Natural killer cell treated with Interleukin-12 subunit alpha and Interleukin-12 subunit beta and Interleukin-15 and Interleukin-18, amount 100 ng/mL, for 72 hours (primary cell): ENCODE measurements around the gene CTSV. TPM values are rescaled to one million over a fixed set of nuclear protein-coding genes. Genes with fewer than 3 reads are reported as not detected.
"Not testable (repeated sequence)": the region's sequence is repeated elsewhere in the genome, so short reads cannot be mapped to it uniquely, and the experiment has no call there.

Experiments
- ATAC-seq, 2 donors: fragments of 150-1000 bp; cut with Tn5 transposase in 1 of 2; sonication (Bioruptor Pico), chemical (Tn5 transposase) in 1 of 2; 2 replicates each; pipeline ENCODE4 v1.10.0; 2021
- DNase-seq: peaks from one replicate; pipeline ENCODE4 v3.0.0; 2022; ENCODE audit warnings: low spot score
- H3K27ac Mint-ChIP-seq, 2 donors: 1 replicate in 1 of 2; 2 replicates in 1 of 2; pipeline ENCODE4 v1.8.0; 2022; ENCODE audit warnings: mixed read lengths in 2 of 2, mild to moderate bottlenecking in 1 of 2, moderate library complexity in 1 of 2
- H3K27me3 Mint-ChIP-seq, 2 donors: 1 replicate in 1 of 2; 2 replicates in 1 of 2; pipeline ENCODE4 v1.8.0; 2022; ENCODE audit warnings: mixed read lengths in 2 of 2
- H3K36me3 Mint-ChIP-seq: one replicate; pipeline ENCODE4 v1.8.0; 2022; ENCODE audit warnings: mixed read lengths
- H3K4me1 Mint-ChIP-seq, 2 donors: 1 replicate in 1 of 2; 2 replicates in 1 of 2; pipeline ENCODE4 v1.8.0; 2022; ENCODE audit warnings: low read depth in 2 of 2, mixed read lengths in 2 of 2, mild to moderate bottlenecking in 1 of 2
- H3K4me3 Mint-ChIP-seq: one replicate; pipeline ENCODE4 v1.8.0; 2022; ENCODE audit warnings: mixed read lengths
- H3K9me3 Mint-ChIP-seq: 2 replicates; pipeline ENCODE4 v1.8.0; 2022; ENCODE audit warnings: mixed read lengths
- total RNA-seq, 2 donors: library from RNA; stranded (reverse); gene quantifications; one replicate each; pipeline ENCODE4 v1.2.3, GENCODE V29; 2022

The CTSV gene
- total RNA-seq, 2 donors from 2014 or later: 0.47 TPM; not detected in 1

DNA sequence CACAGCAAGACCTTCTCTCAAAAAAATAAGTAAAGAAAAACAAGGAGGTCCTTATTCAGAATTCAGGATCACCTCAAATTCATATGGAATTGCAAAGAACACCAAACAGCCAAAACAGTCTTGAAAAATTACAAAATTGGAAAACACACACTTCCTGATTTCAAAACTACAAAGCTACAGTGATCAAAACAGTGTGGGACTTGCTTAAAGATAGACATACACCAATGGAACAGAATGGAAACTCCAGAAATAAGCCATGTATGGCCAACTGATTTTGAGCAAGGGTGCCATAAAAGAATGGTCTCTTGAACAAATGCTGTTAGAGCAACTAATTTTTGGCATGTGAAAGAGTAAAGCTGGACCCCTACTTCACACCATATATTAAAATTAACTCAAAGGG lies 36.7 kb downstream of the CTSV start:
- H3K4me3 Mint-ChIP-seq, H3K27ac Mint-ChIP-seq, ATAC-seq, DNase-seq, H3K9me3 Mint-ChIP-seq, H3K27me3 Mint-ChIP-seq, H3K36me3 Mint-ChIP-seq: not testable (repeated sequence)
- H3K4me1 Mint-ChIP-seq: peaks cover 14 to 30% of the 10 kb centered on the region in 2 donors

DNA sequence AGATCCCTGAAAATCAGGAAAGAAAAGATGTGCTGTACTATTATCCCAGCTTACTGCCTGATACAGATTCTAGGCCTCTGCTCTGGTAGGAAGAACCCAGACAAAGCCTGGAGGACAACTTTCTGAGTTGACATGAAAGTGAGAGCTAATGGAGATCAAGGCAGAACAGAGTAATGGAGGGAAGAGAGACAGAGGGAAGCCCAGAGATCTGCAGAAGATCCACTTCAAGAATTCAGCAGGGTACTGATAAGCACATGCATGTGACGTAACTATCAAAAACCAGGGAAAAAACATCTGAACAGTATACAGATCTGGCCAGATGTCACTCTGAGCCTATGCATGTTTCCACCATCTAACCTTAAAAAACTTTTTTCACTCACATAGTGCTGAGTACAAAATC lies 37.6 kb downstream of the CTSV start:
- ATAC-seq: not testable (repeated sequence)
- peaks cover 14 to 30% of the 10 kb centered on the region in 2 donors for H3K4me1 Mint-ChIP-seq

GRCh38 chr9:97000139-97000787 lies 38.7 kb downstream of the CTSV start:
- not testable (repeated sequence) for DNase-seq, H3K27me3 Mint-ChIP-seq, H3K4me3 Mint-ChIP-seq, H3K36me3 Mint-ChIP-seq, ATAC-seq, H3K9me3 Mint-ChIP-seq
- Mint-ChIP-seq H3K27ac (peak overlapping the region in 1 of 2 donors; percentile 41), H3K4me1 (peaks cover 12 to 30% of the 10 kb centered on the region in 2 donors)

More for the DNA sequence above, 37.6 kb downstream of the CTSV start:
- DNase-seq, H3K4me3 Mint-ChIP-seq, H3K27me3 Mint-ChIP-seq, H3K36me3 Mint-ChIP-seq, H3K27ac Mint-ChIP-seq, H3K9me3 Mint-ChIP-seq: not testable (repeated sequence)

- H3K36me3 Mint-ChIP-seq, H3K27me3 Mint-ChIP-seq, H3K9me3 Mint-ChIP-seq, DNase-seq, H3K4me3 Mint-ChIP-seq, H3K27ac Mint-ChIP-seq, ATAC-seq: not testable (repeated sequence)
- peaks cover 12 to 30% of the 10 kb centered on the region in 2 donors for H3K4me1 Mint-ChIP-seq
Measured at GRCh38 chr9:96999733-97000132, 39.2 kb downstream of the CTSV start.

DNA sequence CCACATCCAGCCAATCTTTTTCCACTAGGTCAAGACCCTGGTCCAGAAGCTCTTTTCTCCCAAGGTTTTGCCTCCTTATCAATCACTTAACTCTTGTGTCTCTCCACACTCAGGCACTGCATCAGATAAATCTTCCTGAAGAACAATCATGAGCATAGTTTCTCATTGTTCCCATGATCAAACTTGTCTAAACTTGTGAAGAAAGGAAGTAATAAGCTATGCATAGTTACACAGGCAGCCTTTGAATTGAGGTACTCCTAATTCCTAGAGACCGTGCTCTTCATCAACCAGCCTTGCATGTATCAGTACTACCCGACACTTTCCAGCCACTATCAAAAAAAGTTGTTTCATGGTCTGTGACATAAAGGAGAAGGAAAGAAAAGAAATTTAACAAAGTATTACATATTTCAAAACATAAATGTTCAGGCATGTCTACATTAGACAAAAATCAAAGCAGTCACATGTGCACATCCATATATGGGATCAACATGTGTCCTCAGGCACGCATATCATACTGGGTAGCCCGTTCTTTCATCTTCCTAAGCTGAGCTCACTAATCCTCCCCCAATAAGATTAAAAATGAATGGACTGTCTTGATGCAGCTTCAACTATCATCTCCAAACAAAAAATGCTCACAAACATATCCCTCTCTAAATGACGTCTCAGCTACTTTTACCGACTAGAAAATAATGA lies 41.8 kb downstream of the CTSV start:
- H3K9me3 Mint-ChIP-seq, H3K36me3 Mint-ChIP-seq, ATAC-seq, DNase-seq, H3K27ac Mint-ChIP-seq, H3K27me3 Mint-ChIP-seq, H3K4me3 Mint-ChIP-seq: not testable (repeated sequence)
- peaks cover 14 to 24% of the 10 kb centered on the region in 2 donors for H3K4me1 Mint-ChIP-seq

DNA sequence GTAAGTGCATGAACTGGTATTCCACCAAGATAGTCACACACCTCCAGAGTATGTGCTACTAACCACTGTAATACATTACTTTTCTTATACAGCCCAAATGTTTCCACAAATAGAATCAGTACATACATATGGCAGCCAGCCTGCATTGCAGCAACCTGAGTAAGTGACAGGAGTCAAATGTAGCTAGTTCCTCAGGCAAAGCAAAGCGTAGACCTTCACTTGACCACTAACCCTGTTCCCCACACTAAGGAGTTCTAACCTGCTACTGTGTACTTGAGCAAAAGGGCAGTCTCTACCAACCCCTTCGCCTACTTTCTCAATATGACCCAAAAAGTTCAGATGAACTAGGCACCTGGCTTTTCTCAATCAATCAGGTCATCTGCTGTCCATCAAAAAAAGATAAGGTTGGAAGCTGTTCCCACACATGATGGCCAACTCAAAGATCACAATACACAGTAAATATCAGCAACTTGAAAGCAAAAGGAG lies 44.4 kb downstream of the CTSV start:
- not testable (repeated sequence) for ATAC-seq

GRCh38 chr9:96992303-96992702 lies 46.6 kb downstream of the CTSV start:
- H3K27ac Mint-ChIP-seq, H3K4me3 Mint-ChIP-seq, DNase-seq, H3K27me3 Mint-ChIP-seq, H3K9me3 Mint-ChIP-seq, H3K36me3 Mint-ChIP-seq: not testable (repeated sequence)
- peak in 1 of 2 donors; percentile 60 for ATAC-seq
- H3K4me1 Mint-ChIP-seq: peaks cover 10 to 17% of the 10 kb centered on the region in 2 donors

More for the DNA sequence above, 44.4 kb downstream of the CTSV start:
- H3K4me1 Mint-ChIP-seq: peaks cover 12 to 13% of the 10 kb centered on the region in 2 donors
- H3K4me3 Mint-ChIP-seq, H3K27ac Mint-ChIP-seq, H3K27me3 Mint-ChIP-seq, DNase-seq, H3K9me3 Mint-ChIP-seq, H3K36me3 Mint-ChIP-seq: not testable (repeated sequence)

GRCh38 chr9:96989747-96990318 lies 49.1 kb downstream of the CTSV start:
- not testable (repeated sequence) for H3K27me3 Mint-ChIP-seq, DNase-seq, H3K36me3 Mint-ChIP-seq, H3K9me3 Mint-ChIP-seq, H3K4me3 Mint-ChIP-seq, H3K27ac Mint-ChIP-seq
- H3K4me1 Mint-ChIP-seq: peaks cover 17 to 20% of the 10 kb centered on the region in 2 donors
- ATAC-seq: peak in 1 of 2 donors; percentile 53

- not testable (repeated sequence) for H3K9me3 Mint-ChIP-seq, H3K4me3 Mint-ChIP-seq, H3K27me3 Mint-ChIP-seq, H3K27ac Mint-ChIP-seq, ATAC-seq, DNase-seq, H3K36me3 Mint-ChIP-seq
- peaks cover 11 to 12% of the 10 kb centered on the region in 2 donors for H3K4me1 Mint-ChIP-seq
Measured at GRCh38 chr9:96984887-96985286, 54.1 kb downstream of the CTSV start.

DNA sequence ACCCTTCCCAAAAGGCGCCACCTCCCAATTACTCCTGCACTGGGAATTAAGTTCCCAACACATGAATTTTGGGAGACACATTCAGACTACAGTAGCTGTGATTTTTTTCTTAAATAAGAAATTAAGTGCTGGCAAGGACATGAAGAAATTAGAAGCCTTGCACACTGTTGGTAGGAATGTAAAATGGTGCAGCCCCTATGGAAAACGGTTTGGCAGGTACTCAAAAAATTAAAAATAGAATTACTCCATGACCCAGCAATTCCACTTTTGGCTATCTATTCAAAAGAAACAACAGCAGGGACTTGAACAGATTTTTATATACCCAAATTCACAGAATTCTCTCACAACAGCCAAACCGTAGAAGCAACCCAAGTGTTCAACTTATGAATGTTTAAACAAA lies 54.8 kb downstream of the CTSV start:
- not testable (repeated sequence) for H3K9me3 Mint-ChIP-seq, H3K4me1 Mint-ChIP-seq, H3K4me3 Mint-ChIP-seq, H3K36me3 Mint-ChIP-seq, H3K27me3 Mint-ChIP-seq, DNase-seq, H3K27ac Mint-ChIP-seq, ATAC-seq

GRCh38 chr9:96983496-96984122 lies 55.3 kb downstream of the CTSV start:
- ATAC-seq, DNase-seq, H3K9me3 Mint-ChIP-seq, H3K4me1 Mint-ChIP-seq, H3K4me3 Mint-ChIP-seq, H3K27ac Mint-ChIP-seq, H3K27me3 Mint-ChIP-seq, H3K36me3 Mint-ChIP-seq: not testable (repeated sequence)
